Progenitor cell of endocrine pancreas (in vitro differentiated cells): ENCODE data around the gene NOTCH3. TPM values are rescaled to one million over a fixed set of nuclear protein-coding genes. Genes with fewer than 3 reads are reported as not detected.

Source experiments
- DNase-seq: peaks from one replicate; pipeline ENCODE4 v3.0.0; 2021; ENCODE audit warnings: low spot score; ENCODE audit not compliant: unreplicated experiment
- H3K27ac Mint-ChIP-seq: 2 replicates; pipeline ENCODE4 v1.8.0; 2021; ENCODE audit warnings: mild to moderate bottlenecking, moderate library complexity, mixed read lengths
- H3K27me3 Mint-ChIP-seq: 2 replicates; pipeline ENCODE4 v1.8.0; 2021; ENCODE audit warnings: mixed read lengths
- H3K36me3 Mint-ChIP-seq: 2 replicates; pipeline ENCODE4 v1.8.0; 2022; ENCODE audit warnings: mixed read lengths; ENCODE audit not compliant: insufficient read depth
- H3K4me1 Mint-ChIP-seq: 2 replicates; pipeline ENCODE4 v1.8.0; 2021; ENCODE audit warnings: low read depth, mixed read lengths
- H3K4me3 Mint-ChIP-seq: 2 replicates; pipeline ENCODE4 v1.8.0; 2021; ENCODE audit warnings: low read depth, mild to moderate bottlenecking, moderate library complexity, mixed read lengths
- H3K9me3 Mint-ChIP-seq: 2 replicates; pipeline ENCODE4 v1.8.0; 2021; ENCODE audit warnings: low read depth, mixed read lengths
- total RNA-seq: library from RNA; stranded (reverse); gene quantifications from 2 replicates; pipeline ENCODE4 v1.2.1, GENCODE V29; 2021
- TF ChIP-seq, protein P1 (sequence below): fragments of 200-600 bp; sonication (generic); IDR thresholded peaks from one replicate; pipeline ENCODE4 v1.5.0; 2021; ENCODE audit warnings: antibody characterized with exemption, mild to moderate bottlenecking; ENCODE audit not compliant: unreplicated experiment

The NOTCH3 gene
- total RNA-seq, 1 donor from 2014 or later: 203 TPM

DNA sequence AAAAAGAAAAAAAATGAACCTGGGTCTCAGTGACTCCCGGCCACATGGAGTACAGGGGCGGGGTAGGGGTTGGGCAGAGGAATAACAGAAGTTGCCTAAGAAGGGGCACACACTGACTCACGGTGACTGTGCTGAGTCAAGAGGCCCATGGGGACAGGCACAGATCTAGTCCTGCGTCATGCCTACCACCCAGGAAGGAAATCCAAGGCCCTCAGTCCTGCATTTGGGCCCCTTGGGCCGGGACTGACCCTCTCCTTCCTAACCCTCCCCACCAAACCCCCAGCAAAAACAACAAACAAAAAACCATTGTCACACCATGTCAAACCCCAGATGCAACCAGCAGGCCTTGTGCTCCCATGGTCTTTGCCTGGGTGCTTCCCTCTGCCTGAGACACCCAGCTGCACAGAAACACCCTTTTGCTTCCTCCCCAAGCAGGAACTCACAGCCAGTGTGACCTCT is 9.6 kb upstream of the NOTCH3 start:
- Mint-ChIP-seq H3K4me3 (no peak overlapping the region), H3K27ac (no peak overlapping the region), H3K27me3 (no peaks in the 10 kb centered on the region), H3K36me3 (no peaks in the 10 kb centered on the region), H3K9me3 (no peaks in the 10 kb centered on the region), H3K4me1 (peaks cover 1% of the 10 kb centered on the region)
- TF ChIP-seq, protein P1, sequence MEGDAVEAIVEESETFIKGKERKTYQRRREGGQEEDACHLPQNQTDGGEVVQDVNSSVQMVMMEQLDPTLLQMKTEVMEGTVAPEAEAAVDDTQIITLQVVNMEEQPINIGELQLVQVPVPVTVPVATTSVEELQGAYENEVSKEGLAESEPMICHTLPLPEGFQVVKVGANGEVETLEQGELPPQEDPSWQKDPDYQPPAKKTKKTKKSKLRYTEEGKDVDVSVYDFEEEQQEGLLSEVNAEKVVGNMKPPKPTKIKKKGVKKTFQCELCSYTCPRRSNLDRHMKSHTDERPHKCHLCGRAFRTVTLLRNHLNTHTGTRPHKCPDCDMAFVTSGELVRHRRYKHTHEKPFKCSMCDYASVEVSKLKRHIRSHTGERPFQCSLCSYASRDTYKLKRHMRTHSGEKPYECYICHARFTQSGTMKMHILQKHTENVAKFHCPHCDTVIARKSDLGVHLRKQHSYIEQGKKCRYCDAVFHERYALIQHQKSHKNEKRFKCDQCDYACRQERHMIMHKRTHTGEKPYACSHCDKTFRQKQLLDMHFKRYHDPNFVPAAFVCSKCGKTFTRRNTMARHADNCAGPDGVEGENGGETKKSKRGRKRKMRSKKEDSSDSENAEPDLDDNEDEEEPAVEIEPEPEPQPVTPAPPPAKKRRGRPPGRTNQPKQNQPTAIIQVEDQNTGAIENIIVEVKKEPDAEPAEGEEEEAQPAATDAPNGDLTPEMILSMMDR: no peak
- DNase-seq: no peak

DNA sequence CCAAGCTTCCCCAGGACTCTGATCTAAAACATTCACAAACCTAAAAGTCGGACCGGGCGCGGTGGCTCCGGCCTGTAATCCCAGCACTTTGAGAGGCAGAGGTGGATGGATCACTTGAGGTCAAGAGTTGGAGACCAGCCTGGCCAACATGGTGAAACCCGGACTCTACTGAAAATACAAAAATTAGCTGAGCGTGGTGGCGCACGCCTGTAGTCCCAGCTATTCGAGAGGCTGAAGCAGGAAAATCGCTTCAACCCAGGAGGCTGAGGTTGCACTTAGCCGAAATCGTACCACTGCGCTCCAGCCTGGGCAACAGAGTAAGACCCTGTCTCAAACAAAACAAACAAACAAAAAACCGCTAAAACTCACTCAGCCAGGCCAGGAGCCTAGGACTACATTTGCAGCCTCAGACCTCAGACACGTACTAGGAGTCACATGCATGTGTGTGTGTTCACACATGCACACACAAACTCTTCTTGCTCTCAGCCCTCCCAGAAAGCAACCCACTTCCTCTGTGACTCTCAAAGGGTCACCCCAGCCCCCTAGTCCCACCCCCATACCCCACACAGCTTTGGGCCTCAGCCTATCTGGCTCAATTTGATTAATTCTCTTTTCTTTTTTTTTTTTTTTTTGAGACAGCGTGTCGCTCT is 704 bp upstream of the NOTCH3 start:
- TF ChIP-seq, protein P1: no peak
- Mint-ChIP-seq H3K27me3 (no peaks in the 10 kb centered on the region), H3K4me3 (peak overlapping the region; percentile 81), H3K4me1 (peaks cover 12% of the 10 kb centered on the region), H3K36me3 (peaks cover 5% of the 10 kb centered on the region), H3K27ac (peak overlapping the region; percentile 90), H3K9me3 (no peaks in the 10 kb centered on the region)
- no peak for DNase-seq

GRCh38 chr19:15199661-15200552 is 888 bp downstream of the NOTCH3 start:
- TF ChIP-seq, protein P1: no peak
- peak overlapping the region; percentile 84 for H3K4me3 Mint-ChIP-seq
- H3K27ac Mint-ChIP-seq: peak overlapping the region; percentile 91
- no peaks in the 10 kb centered on the region for H3K9me3 Mint-ChIP-seq
- peaks cover 5% of the 10 kb centered on the region for H3K36me3 Mint-ChIP-seq
- peaks cover 18% of the 10 kb centered on the region for H3K4me1 Mint-ChIP-seq
- H3K27me3 Mint-ChIP-seq: no peaks in the 10 kb centered on the region
- peak; percentile 81 for DNase-seq

DNA sequence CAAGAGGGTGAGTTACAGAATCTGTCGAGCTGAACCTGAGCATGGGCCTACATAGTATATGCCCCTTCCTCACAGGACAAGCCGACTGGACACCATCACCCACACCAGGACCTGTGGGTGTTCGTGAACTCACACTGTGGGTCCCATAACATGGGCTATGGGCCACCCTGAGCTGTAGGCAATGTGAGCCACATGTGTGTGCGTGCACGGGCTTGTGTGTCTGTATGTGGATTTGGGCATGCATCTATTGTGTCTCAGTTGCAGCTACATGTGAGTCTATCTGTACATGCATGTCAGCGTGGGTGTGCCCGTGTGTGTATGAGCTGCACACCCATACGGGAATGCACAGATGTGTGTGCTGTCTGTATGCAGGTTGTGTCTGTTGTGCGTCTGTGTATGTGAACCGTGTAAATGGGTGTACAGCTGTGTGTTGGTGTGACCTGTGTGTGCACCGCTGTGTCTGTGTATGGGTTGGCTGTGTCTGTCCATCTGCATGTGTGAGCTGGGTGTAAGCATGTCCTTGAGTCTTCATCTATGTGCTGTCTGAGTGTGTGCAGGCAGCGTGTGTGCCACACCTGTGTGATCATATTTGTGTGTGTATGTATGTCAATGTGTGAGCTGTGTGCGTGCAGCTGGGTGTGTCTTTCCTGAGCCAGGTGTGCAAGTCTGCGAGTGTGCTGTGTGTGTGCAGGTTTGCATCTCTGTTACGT is 1.7 kb downstream of the NOTCH3 start:
- Mint-ChIP-seq H3K27ac (peak overlapping the region; percentile 91), H3K9me3 (no peaks in the 10 kb centered on the region), H3K27me3 (no peaks in the 10 kb centered on the region), H3K4me1 (peaks cover 24% of the 10 kb centered on the region), H3K36me3 (peaks cover 5% of the 10 kb centered on the region), H3K4me3 (peak overlapping the region; percentile 78)
- DNase-seq: no peak
- TF ChIP-seq, protein P1: no peak

DNA sequence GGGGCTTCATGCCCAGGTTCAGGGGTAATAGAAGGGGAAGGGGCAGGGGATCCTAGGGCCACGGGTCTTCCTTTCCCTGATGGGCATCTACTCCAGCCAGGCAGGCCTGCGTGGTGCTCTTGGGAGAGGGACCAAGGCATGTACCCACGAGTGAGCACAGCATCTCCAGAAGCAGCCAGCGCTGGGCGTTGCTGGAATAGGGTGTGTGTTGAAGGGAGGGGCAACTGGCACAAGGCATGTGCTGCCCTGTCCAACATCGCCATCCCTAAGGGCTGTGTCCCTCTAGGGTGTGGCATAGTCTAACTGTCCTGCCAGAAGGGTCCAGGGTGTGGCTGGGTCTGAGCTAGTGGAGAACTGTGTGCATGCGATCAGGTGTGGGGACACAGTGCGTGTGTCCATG is 2.9 kb downstream of the NOTCH3 start:
- Mint-ChIP-seq H3K4me1 (peaks cover 26% of the 10 kb centered on the region), H3K27ac (no peak overlapping the region), H3K36me3 (peaks cover 6% of the 10 kb centered on the region), H3K27me3 (no peaks in the 10 kb centered on the region), H3K9me3 (no peaks in the 10 kb centered on the region), H3K4me3 (peak overlapping the region; percentile 78)
- TF ChIP-seq, protein P1: no peak
- no peak for DNase-seq
